Muscle layer of duodenum (tissue), 2 donors: ENCODE measurements around the gene ANGPTL5.

Experiments
- H3K27ac ChIP-seq: one replicate; pipeline ENCODE4 v1.7.0; 2013; ENCODE audit warnings: mild to moderate bottlenecking, low read length
- H3K27me3 ChIP-seq: one replicate; pipeline ENCODE4 v1.7.0; 2013; ENCODE audit warnings: low read depth, mild to moderate bottlenecking, control low read depth, low read length
- H3K36me3 ChIP-seq, 2 donors: one replicate each; pipeline ENCODE4 v1.7.0; 2013; ENCODE audit warnings: low read length in 2 of 2, control low read depth in 1 of 2, mild to moderate bottlenecking in 1 of 2; ENCODE audit not compliant: insufficient read depth in 2 of 2, control insufficient read depth in 1 of 2
- H3K4me1 ChIP-seq, 2 donors: one replicate each; pipeline ENCODE4 v1.7.0; 2013; ENCODE audit warnings: low read length in 2 of 2, mild to moderate bottlenecking in 2 of 2, control low read depth in 1 of 2, moderate library complexity in 1 of 2; ENCODE audit not compliant: insufficient read depth in 2 of 2, control insufficient read depth in 1 of 2
- H3K4me3 ChIP-seq, 2 donors: one replicate each; pipeline ENCODE4 v1.7.0; 2013; ENCODE audit warnings: low read length in 2 of 2, low read depth in 1 of 2, mild to moderate bottlenecking in 1 of 2
- H3K9me3 ChIP-seq, 2 donors: one replicate each; pipeline ENCODE4 v1.7.0; 2013; ENCODE audit warnings: low read length in 2 of 2, control low read depth in 1 of 2, mild to moderate bottlenecking in 1 of 2; ENCODE audit not compliant: control insufficient read depth in 1 of 2
- donor health status: healthy.

Gene ANGPTL5

GRCh38 chr11:101923554-101923953 is 7.2 kb upstream of the ANGPTL5 start:
- H3K9me3 ChIP-seq = no peaks in the 10 kb centered on the region
- peaks cover 0 to 9% of the 10 kb centered on the region in 2 donors for H3K36me3 ChIP-seq
- H3K4me1 ChIP-seq = no peaks in the 10 kb centered on the region
- no peak overlapping the region for H3K27ac ChIP-seq
- no peak overlapping the region for H3K4me3 ChIP-seq
- H3K27me3 ChIP-seq = no peaks in the 10 kb centered on the region

GRCh38 chr11:101920992-101921391 is 4.7 kb upstream of the ANGPTL5 start:
- peaks cover 0 to 9% of the 10 kb centered on the region in 2 donors for H3K36me3 ChIP-seq
- no peak overlapping the region for H3K4me3 ChIP-seq
- H3K27me3 ChIP-seq = no peaks in the 10 kb centered on the region
- no peak overlapping the region for H3K27ac ChIP-seq
- no peaks in the 10 kb centered on the region for H3K9me3 ChIP-seq
- peaks cover 0 to 6% of the 10 kb centered on the region in 2 donors for H3K4me1 ChIP-seq

- Histone ChIP-seq H3K4me3 (no peak overlapping the region), H3K9me3 (no peaks in the 10 kb centered on the region)
Observed at GRCh38 chr11:101917226-101917625, 904 bp upstream of the ANGPTL5 start.

GRCh38 chr11:101915791-101916291 is 481 bp downstream of the ANGPTL5 start:
- Histone ChIP-seq H3K4me1 (peaks cover 4 to 20% of the 10 kb centered on the region in 2 donors), H3K36me3 (peaks cover 0 to 11% of the 10 kb centered on the region in 2 donors), H3K4me3 (peak overlapping the region; percentile 83 to 84), H3K27ac (peak overlapping the region; percentile 93), H3K9me3 (no peaks in the 10 kb centered on the region), H3K27me3 (no peaks in the 10 kb centered on the region)

More at GRCh38 chr11:101917226-101917625, 904 bp upstream of the ANGPTL5 start:
- Histone ChIP-seq H3K27me3 (no peaks in the 10 kb centered on the region), H3K4me1 (peaks cover 4 to 20% of the 10 kb centered on the region in 2 donors), H3K27ac (no peak overlapping the region), H3K36me3 (peaks cover 0 to 11% of the 10 kb centered on the region in 2 donors)

- Histone ChIP-seq H3K27ac (peak within 1 kb of the TSS; percentile 93), H3K9me3 (no peaks in the 10 kb centered on the region), H3K36me3 (peaks cover 0 to 7% of the 10 kb centered on the region in 2 donors), H3K4me3 (peak within 1 kb of the TSS; percentile 83 to 84), H3K4me1 (peaks cover 4 to 20% of the 10 kb centered on the region in 2 donors), H3K27me3 (no peaks in the 10 kb centered on the region)
Observed at GRCh38 chr11:101914738-101915426, 1.4 kb downstream of the ANGPTL5 start, which contains the start of gene CEP126. Gene CEP126 (plus strand): TSS chr11:101915010. CDS start chr11:101915285, 275 bp downstream.

GRCh38 chr11:101914341-101914737 is 2.0 kb downstream of the ANGPTL5 start:
- H3K4me3 ChIP-seq = peak overlapping the region; percentile 83 to 84
- no peaks in the 10 kb centered on the region for H3K9me3 ChIP-seq
- H3K36me3 ChIP-seq = peaks cover 0 to 7% of the 10 kb centered on the region in 2 donors
- H3K27ac ChIP-seq = peak overlapping the region; percentile 47
- H3K4me1 ChIP-seq = peaks cover 4 to 20% of the 10 kb centered on the region in 2 donors
- H3K27me3 ChIP-seq = no peaks in the 10 kb centered on the region

- peak overlapping the region; percentile 42 for H3K27ac ChIP-seq
- H3K27me3 ChIP-seq = no peaks in the 10 kb centered on the region
- no peaks in the 10 kb centered on the region for H3K9me3 ChIP-seq
- H3K36me3 ChIP-seq = peaks cover 0 to 7% of the 10 kb centered on the region in 2 donors
- H3K4me1 ChIP-seq = peaks cover 4 to 20% of the 10 kb centered on the region in 2 donors
- no peak overlapping the region for H3K4me3 ChIP-seq
Observed at GRCh38 chr11:101913656-101914055, 2.7 kb downstream of the ANGPTL5 start.

GRCh38 chr11:101912823-101913284 is 3.5 kb downstream of the ANGPTL5 start:
- H3K27me3 ChIP-seq = no peaks in the 10 kb centered on the region
- H3K27ac ChIP-seq = no peak overlapping the region
- H3K9me3 ChIP-seq = no peaks in the 10 kb centered on the region
- no peak overlapping the region for H3K4me3 ChIP-seq
- peaks cover 0 to 7% of the 10 kb centered on the region in 2 donors for H3K36me3 ChIP-seq
- peaks cover 4 to 20% of the 10 kb centered on the region in 2 donors for H3K4me1 ChIP-seq

GRCh38 chr11:101909087-101909486 is 7.2 kb downstream of the ANGPTL5 start:
- Histone ChIP-seq H3K9me3 (no peaks in the 10 kb centered on the region), H3K36me3 (peaks cover 0 to under 1% of the 10 kb centered on the region in 2 donors), H3K27me3 (no peaks in the 10 kb centered on the region), H3K4me3 (no peak overlapping the region), H3K27ac (no peak overlapping the region), H3K4me1 (peaks cover under 1 to 9% of the 10 kb centered on the region in 2 donors)

- no peaks in the 10 kb centered on the region for H3K36me3 ChIP-seq
- H3K27me3 ChIP-seq = no peaks in the 10 kb centered on the region
- no peaks in the 10 kb centered on the region for H3K4me1 ChIP-seq
- H3K9me3 ChIP-seq = no peaks in the 10 kb centered on the region
- no peak overlapping the region for H3K27ac ChIP-seq
- no peak overlapping the region for H3K4me3 ChIP-seq
Observed at GRCh38 chr11:101907815-101908214, 8.5 kb downstream of the ANGPTL5 start.

- no peaks in the 10 kb centered on the region for H3K36me3 ChIP-seq
Observed at GRCh38 chr11:101894505-101894904, 21.8 kb downstream of the ANGPTL5 start.

More at GRCh38 chr11:101894505-101894904, 21.8 kb downstream of the ANGPTL5 start:
- H3K4me3 ChIP-seq = no peak overlapping the region
- no peaks in the 10 kb centered on the region for H3K27me3 ChIP-seq
- no peaks in the 10 kb centered on the region for H3K9me3 ChIP-seq
- H3K27ac ChIP-seq = no peak overlapping the region
- no peaks in the 10 kb centered on the region for H3K4me1 ChIP-seq
